GM19238 (cell line): ENCODE results near the gene ME2.
A peak's percentile ranks its signal among the peaks of the same experiment; 100 is the strongest.
"Not testable (repeated sequence)": the region's sequence is repeated elsewhere in the genome, so short reads cannot be mapped to it uniquely, and the experiment has no call there.

Experiments used
- DNase-seq: peaks from one replicate; pipeline ENCODE4 v3.0.0; 2011; ENCODE audit warnings: low spot score; ENCODE audit not compliant: insufficient read length

Gene ME2

GRCh38 chr18:50878345-50879301 lies at the start of gene ME2:
TSS of gene ME2 (plus strand) at chr18:50879118. CDS start at chr18:50895821, 16,703 bp downstream.
- peak; percentile 90 for DNase-seq

- DNase-seq, result no peak
Measured at GRCh38 chr18:50829644-50830043, 49.3 kb upstream of the ME2 start.

- no peak for DNase-seq
Measured at GRCh38 chr18:50830544-50830943, 48.4 kb upstream of the ME2 start.

GRCh38 chr18:50832754-50833153 lies 46.2 kb upstream of the ME2 start:
- no peak for DNase-seq

GRCh38 chr18:50833496-50833895 lies 45.4 kb upstream of the ME2 start:
- DNase-seq, result not testable (repeated sequence)

GRCh38 chr18:50836521-50836957 lies 42.4 kb upstream of the ME2 start:
- no peak for DNase-seq

- no peak for DNase-seq
Measured at GRCh38 chr18:50839341-50839740, 39.6 kb upstream of the ME2 start.

- no peak for DNase-seq
Measured at GRCh38 chr18:50839996-50840395, 38.9 kb upstream of the ME2 start.

- no peak for DNase-seq
Measured at GRCh38 chr18:50842846-50843245, 36.1 kb upstream of the ME2 start.

GRCh38 chr18:50844554-50844953 lies 34.4 kb upstream of the ME2 start:
- no peak for DNase-seq

GRCh38 chr18:50844960-50845359 lies 34.0 kb upstream of the ME2 start:
- no peak for DNase-seq

- DNase-seq, result no peak
Measured at GRCh38 chr18:50847192-50847591, 31.7 kb upstream of the ME2 start.

GRCh38 chr18:50848061-50848551 lies 30.8 kb upstream of the ME2 start:
- DNase-seq, result no peak

- no peak for DNase-seq
Measured at GRCh38 chr18:50848991-50849390, 29.9 kb upstream of the ME2 start.

- no peak for DNase-seq
Measured at GRCh38 chr18:50849419-50849821, 29.5 kb upstream of the ME2 start.

GRCh38 chr18:50850307-50851065 lies 28.4 kb upstream of the ME2 start:
- DNase-seq, result no peak

- DNase-seq, result no peak
Measured at GRCh38 chr18:50853863-50854271, 25.1 kb upstream of the ME2 start.

- no peak for DNase-seq
Measured at GRCh38 chr18:50855976-50856757, 22.8 kb upstream of the ME2 start.

GRCh38 chr18:50857166-50857565 lies 21.8 kb upstream of the ME2 start:
- not testable (repeated sequence) for DNase-seq

GRCh38 chr18:50857694-50858093 lies 21.2 kb upstream of the ME2 start:
- no peak for DNase-seq
